GM06990 (cell line): Measurements from ENCODE around the gene PTPN23.

Source experiments
- DNase-seq: peaks from one replicate; pipeline ENCODE4 v3.0.0-alpha.2; 2011; ENCODE audit not compliant: insufficient read length; ENCODE audit errors: extremely low read depth
- H3K27me3 ChIP-seq: replicated peaks from 2 replicates; pipeline ENCODE4 v1.6.0; 2011; ENCODE audit warnings: low read length; ENCODE audit not compliant: control insufficient read depth, insufficient read depth
- H3K36me3 ChIP-seq: 2 replicates; pipeline ENCODE4 v1.5.1; 2011; ENCODE audit warnings: low read length; ENCODE audit not compliant: control insufficient read depth, insufficient read depth
- H3K4me3 ChIP-seq: replicated peaks from 2 replicates; pipeline ENCODE4 v1.5.1; 2011; ENCODE audit warnings: low read depth, mild to moderate bottlenecking, control low read depth, low read length
- TF ChIP-seq, protein P1 (sequence below): IDR thresholded peaks from 2 replicates; pipeline ENCODE4 v1.5.1; 2011; ENCODE audit warnings: low read length, control low read depth, mild to moderate bottlenecking, inconsistent platforms; ENCODE audit not compliant: insufficient read depth, poor library complexity, severe bottlenecking

The PTPN23 gene

DNA sequence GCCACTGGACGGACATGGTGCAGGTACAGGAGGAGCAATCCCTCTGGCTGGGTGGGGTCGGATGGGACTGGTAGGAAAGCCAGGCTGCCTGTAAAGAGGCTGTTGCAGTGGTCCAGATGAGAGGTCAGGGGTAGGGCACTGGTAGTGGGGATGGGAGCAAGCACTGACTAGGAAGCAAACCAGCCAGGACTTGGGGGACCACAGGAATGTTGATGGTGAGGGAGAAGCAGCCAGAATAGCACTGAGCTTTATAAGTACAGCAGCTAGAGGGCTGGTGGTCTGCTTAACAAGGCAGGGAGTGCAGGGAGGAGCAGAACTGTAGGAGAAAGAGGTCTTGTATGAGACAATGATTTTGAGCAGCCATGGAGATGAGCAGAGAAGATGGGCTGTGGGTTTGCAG lies 38.7 kb upstream of the PTPN23 start:
- TF ChIP-seq, protein P1, sequence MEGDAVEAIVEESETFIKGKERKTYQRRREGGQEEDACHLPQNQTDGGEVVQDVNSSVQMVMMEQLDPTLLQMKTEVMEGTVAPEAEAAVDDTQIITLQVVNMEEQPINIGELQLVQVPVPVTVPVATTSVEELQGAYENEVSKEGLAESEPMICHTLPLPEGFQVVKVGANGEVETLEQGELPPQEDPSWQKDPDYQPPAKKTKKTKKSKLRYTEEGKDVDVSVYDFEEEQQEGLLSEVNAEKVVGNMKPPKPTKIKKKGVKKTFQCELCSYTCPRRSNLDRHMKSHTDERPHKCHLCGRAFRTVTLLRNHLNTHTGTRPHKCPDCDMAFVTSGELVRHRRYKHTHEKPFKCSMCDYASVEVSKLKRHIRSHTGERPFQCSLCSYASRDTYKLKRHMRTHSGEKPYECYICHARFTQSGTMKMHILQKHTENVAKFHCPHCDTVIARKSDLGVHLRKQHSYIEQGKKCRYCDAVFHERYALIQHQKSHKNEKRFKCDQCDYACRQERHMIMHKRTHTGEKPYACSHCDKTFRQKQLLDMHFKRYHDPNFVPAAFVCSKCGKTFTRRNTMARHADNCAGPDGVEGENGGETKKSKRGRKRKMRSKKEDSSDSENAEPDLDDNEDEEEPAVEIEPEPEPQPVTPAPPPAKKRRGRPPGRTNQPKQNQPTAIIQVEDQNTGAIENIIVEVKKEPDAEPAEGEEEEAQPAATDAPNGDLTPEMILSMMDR = no peak
- H3K27me3 ChIP-seq = no peaks in the 10 kb centered on the region
- DNase-seq = no peak
- peaks cover 33% of the 10 kb centered on the region for H3K36me3 ChIP-seq
- no peak overlapping the region for H3K4me3 ChIP-seq

DNA sequence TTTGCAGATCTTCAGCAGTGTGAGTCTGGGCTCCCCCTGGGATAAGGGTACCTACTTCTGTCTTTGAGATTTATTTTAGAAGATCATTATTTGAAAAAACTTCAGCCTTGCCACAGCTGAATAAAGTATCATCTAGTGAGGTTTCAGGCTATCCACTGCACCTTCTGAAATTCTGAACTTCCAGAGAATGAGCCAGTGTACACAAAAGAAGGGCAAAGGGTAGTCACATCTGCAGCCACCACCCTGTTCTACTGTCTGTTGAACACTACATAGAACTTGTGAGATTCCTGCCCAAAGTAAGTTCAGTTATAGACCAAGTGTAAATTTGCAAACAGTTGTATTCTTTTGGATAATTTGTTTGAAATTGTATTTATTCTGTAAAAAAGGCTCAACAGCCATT lies 38.0 kb upstream of the PTPN23 start:
- DNase-seq = no peak
- H3K36me3 ChIP-seq = peaks cover 28% of the 10 kb centered on the region
- H3K27me3 ChIP-seq = no peaks in the 10 kb centered on the region
- TF ChIP-seq, protein P1 = no peak
- H3K4me3 ChIP-seq = no peak overlapping the region

DNA sequence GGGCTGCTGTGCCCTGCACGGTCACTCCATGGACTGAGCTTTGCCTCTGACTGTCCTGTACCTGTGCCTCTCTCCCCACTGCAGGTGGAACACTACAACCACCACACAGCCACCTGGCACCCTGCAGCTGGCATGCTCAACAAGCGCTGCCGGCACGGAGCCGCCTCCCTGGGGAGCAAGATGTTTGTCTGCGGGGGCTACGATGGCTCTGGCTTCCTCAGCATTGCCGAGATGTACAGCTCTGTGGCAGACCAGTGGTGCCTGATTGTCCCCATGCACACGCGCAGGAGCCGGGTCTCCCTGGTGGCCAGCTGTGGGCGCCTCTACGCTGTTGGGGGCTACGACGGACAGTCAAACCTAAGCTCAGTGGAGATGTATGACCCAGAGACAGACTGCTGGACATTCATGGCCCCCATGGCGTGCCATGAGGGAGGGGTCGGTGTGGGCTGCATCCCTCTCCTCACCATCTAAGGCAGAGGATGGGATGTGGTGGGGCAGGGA lies 37.3 kb upstream of the PTPN23 start:
- no peak for DNase-seq
- Histone ChIP-seq H3K4me3 (no peak overlapping the region), H3K36me3 (peaks cover 25% of the 10 kb centered on the region), H3K27me3 (no peaks in the 10 kb centered on the region)
- TF ChIP-seq, protein P1 = no peak

DNA sequence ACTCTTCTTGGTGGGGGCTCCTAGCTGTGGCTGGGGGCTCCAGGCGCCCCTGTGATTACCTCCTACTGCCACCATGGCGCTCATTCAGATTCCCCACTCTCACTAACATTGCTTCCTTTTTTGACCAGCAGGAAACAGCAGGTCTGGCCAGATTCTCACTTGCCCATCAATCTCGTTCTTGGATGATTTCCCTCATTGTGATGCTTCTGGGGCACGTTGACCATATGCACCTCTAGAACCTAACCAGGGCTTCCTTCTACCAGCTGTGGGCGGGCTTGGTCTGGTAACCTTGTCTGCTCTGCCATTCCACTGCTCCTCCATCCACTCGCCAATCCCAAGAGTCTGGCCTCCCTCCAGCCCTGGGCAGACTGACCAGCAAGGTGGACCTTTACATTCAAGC lies 35.9 kb upstream of the PTPN23 start:
- TF ChIP-seq, protein P1 = no peak
- no peak for DNase-seq
- H3K4me3 ChIP-seq = no peak overlapping the region
- H3K36me3 ChIP-seq = peaks cover 20% of the 10 kb centered on the region
- no peaks in the 10 kb centered on the region for H3K27me3 ChIP-seq

DNA sequence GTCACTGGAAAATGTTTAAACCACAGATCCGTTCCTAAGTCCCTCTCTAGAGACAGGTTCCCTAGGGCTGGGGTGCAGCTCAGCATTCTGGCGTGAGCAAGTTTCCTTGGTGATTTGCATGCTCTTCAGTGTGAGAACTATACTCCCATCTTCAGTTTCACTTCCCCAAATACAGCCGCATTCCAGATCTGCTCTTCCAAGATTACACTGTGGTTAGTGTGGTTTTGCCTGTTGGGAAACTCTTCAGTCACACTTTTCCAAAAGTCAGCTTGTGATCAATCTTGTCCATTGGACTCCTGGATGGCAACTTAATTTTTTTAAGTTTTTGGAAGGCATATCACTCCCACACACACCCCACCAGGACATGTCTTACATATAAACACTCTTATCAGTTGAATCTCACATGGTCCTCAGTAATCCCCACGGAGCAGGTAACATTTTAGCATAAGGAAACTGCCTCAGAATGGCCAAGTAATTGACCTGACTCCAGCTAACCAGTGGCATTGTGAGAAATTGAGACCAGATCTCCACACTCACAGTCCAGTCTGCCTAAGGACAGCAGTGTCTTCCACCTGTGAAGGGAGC lies 33.5 kb upstream of the PTPN23 start:
- peak; percentile 39 for DNase-seq
- Histone ChIP-seq H3K27me3 (no peaks in the 10 kb centered on the region), H3K36me3 (peaks cover 14% of the 10 kb centered on the region), H3K4me3 (no peak overlapping the region)
- TF ChIP-seq, protein P1 = no peak
